H1 (cell line): ENCODE measurements around the gene RAB6D. TPM values are rescaled to one million over a fixed set of nuclear protein-coding genes. Genes with fewer than 3 reads are reported as not detected.

Source experiments
- CTCF ChIA-PET: fragments of 300-600 bp; sonication (Branson Sonifier 250); formaldehyde crosslinking; loops from one replicate; lab custom pipeline; 2021; ENCODE audit not compliant: partially characterized antibody; lab: Charles Lee
- POLR2A ChIA-PET: fragments of 300-600 bp; sonication (Branson Sonifier 250); formaldehyde crosslinking; loops from one replicate; lab custom pipeline; 2021; ENCODE audit warnings: inconsistent platforms; ENCODE audit not compliant: partially characterized antibody; lab: Charles Lee
- DNase-seq, 2 experiments: peaks; one replicate each; pipeline versions ENCODE4 v3.0.0 to v3.0.0-alpha.2; 2010 to 2022; ENCODE audit warnings: low spot score in 2 of 2, low read depth in 1 of 2, mixed read lengths in 1 of 2
- FAIRE-seq: peaks from 2 replicates; lab custom pipeline; 2011; peaks lifted over from hg19 to GRCh38; lab: Jason Lieb, UNC
- H2AFZ ChIP-seq: 2 replicates; pipeline ENCODE4 v1.8.1; 2012; ENCODE audit warnings: low read length, inconsistent platforms
- H2AK5ac ChIP-seq: 2 replicates; pipeline ENCODE4 v1.6.1; 2013; ENCODE audit warnings: low read depth, low read length
- H2BK120ac ChIP-seq: replicated peaks from 2 replicates; pipeline ENCODE3; 2013; ENCODE audit warnings: low read depth, low read length, inconsistent platforms
- H2BK12ac ChIP-seq: 2 replicates; pipeline ENCODE4 v1.6.1; 2013; ENCODE audit warnings: low read depth, low read length
- H2BK15ac ChIP-seq: 2 replicates; pipeline ENCODE4 v1.6.1; 2013; ENCODE audit warnings: low read length
- H2BK20ac ChIP-seq: 2 replicates; pipeline ENCODE4 v1.6.1; 2013; ENCODE audit warnings: low read length
- H2BK5ac ChIP-seq: 2 replicates; pipeline ENCODE4 v1.6.1; 2013; ENCODE audit warnings: low read depth, low read length
- H3K14ac ChIP-seq: 2 replicates; pipeline ENCODE4 v1.6.1; 2013; ENCODE audit warnings: inconsistent platforms; ENCODE audit not compliant: insufficient read length
- H3K18ac ChIP-seq: 2 replicates; pipeline ENCODE4 v1.6.1; 2013; ENCODE audit warnings: low read length; ENCODE audit errors: extremely low read depth
- H3K23ac ChIP-seq: 2 replicates; pipeline ENCODE4 v1.6.1; 2013; ENCODE audit warnings: inconsistent platforms; ENCODE audit not compliant: insufficient read length
- H3K23me2 ChIP-seq: 2 replicates; pipeline ENCODE4 v1.6.1; 2013; ENCODE audit warnings: low read depth, low read length
- H3K27ac ChIP-seq: 2 replicates; pipeline ENCODE4 v1.6.1; 2011; ENCODE audit warnings: low read depth, low read length, inconsistent platforms
- H3K27me3 ChIP-seq, 4 experiments: replicated peaks in 1 of 4; 1 replicate in 1 of 4; 2 replicates in 3 of 4; pipeline versions ENCODE4 v1.6.1 to v1.8.1; 2011 to 2013; ENCODE audit warnings: low read length in 3 of 4, mild to moderate bottlenecking in 3 of 4, inconsistent platforms in 2 of 4, mixed read lengths in 2 of 4, moderate library complexity in 1 of 4; ENCODE audit not compliant: control insufficient read depth in 3 of 4, insufficient read depth in 3 of 4; ENCODE audit errors: extremely low read depth in 1 of 4
- H3K36me3 ChIP-seq, 4 experiments: 2 replicates each; pipeline versions ENCODE4 v1.6.1 to v1.8.1; 2011 to 2013; ENCODE audit warnings: mild to moderate bottlenecking in 4 of 4, low read length in 3 of 4, moderate library complexity in 2 of 4, control low read depth in 1 of 4, inconsistent platforms in 1 of 4; ENCODE audit not compliant: insufficient read depth in 4 of 4, control insufficient read depth in 2 of 4
- H3K4ac ChIP-seq: replicated peaks from 2 replicates; pipeline ENCODE3; 2013; ENCODE audit warnings: low read length, low read depth, mixed read lengths, inconsistent platforms; ENCODE audit not compliant: insufficient read length
- H3K4me1 ChIP-seq, 4 experiments: replicated peaks in 1 of 4; 1 replicate in 1 of 4; 2 replicates in 3 of 4; pipeline versions ENCODE4 v1.6.1 to v1.8.1; 2011 to 2013; ENCODE audit warnings: low read length in 3 of 4, inconsistent platforms in 2 of 4, mixed read lengths in 1 of 4; ENCODE audit not compliant: insufficient read depth in 4 of 4, control insufficient read depth in 3 of 4
- H3K4me2 ChIP-seq, 2 experiments: 2 replicates each; pipeline versions ENCODE4 v1.6.1 to v1.8.1; 2011 to 2013; ENCODE audit warnings: low read depth in 2 of 2, low read length in 2 of 2, control low read depth in 1 of 2, inconsistent platforms in 1 of 2, mild to moderate bottlenecking in 1 of 2; ENCODE audit not compliant: insufficient read depth in 1 of 2
- H3K4me3 ChIP-seq, 4 experiments: fragments of 200-600, 300-600 bp in 1 of 4; sonication (generic), shearing (Covaris generic), sonication (Bioruptor Twin) in 1 of 4; 2 replicates each; pipeline versions ENCODE4 v1.5.1 to v1.8.1; 2011 to 2016; ENCODE audit warnings: low read length in 4 of 4, low read depth in 3 of 4, control low read depth in 2 of 4, inconsistent platforms in 2 of 4, mild to moderate bottlenecking in 2 of 4, mixed read lengths in 1 of 4, moderate library complexity in 1 of 4; ENCODE audit not compliant: insufficient read depth in 2 of 4; ENCODE audit errors: extremely low read depth in 1 of 4
- H3K56ac ChIP-seq: replicated peaks from 2 replicates; pipeline ENCODE3; 2013; ENCODE audit warnings: low read depth, mild to moderate bottlenecking, mixed read lengths, low read length, inconsistent platforms; ENCODE audit not compliant: insufficient read length
- H3K79me1 ChIP-seq: 2 replicates; pipeline ENCODE4 v1.6.1; 2013; ENCODE audit warnings: low read depth, low read length, control low read depth
- H3K79me2 ChIP-seq, 2 experiments: 2 replicates each; pipeline versions ENCODE4 v1.6.1 to v1.8.1; 2012 to 2013; ENCODE audit warnings: low read length in 2 of 2, mild to moderate bottlenecking in 2 of 2, inconsistent platforms in 1 of 2; ENCODE audit not compliant: insufficient read depth in 2 of 2, control insufficient read depth in 1 of 2
- H3K9ac ChIP-seq, 4 experiments: replicated peaks in 1 of 4; 1 replicate in 1 of 4; 2 replicates in 3 of 4; pipeline versions ENCODE4 v1.6.1 to v1.8.1; 2011 to 2013; ENCODE audit warnings: low read depth in 3 of 4, low read length in 3 of 4, control low read depth in 2 of 4, mild to moderate bottlenecking in 2 of 4, moderate library complexity in 2 of 4, inconsistent platforms in 1 of 4; ENCODE audit errors: extremely low read depth in 1 of 4
- H3K9me3 ChIP-seq, 2 experiments: 2 replicates each; pipeline versions ENCODE4 v1.6.1 to v1.8.1; 2012 to 2013; ENCODE audit warnings: mild to moderate bottlenecking in 2 of 2, moderate library complexity in 2 of 2, control low read depth in 1 of 2, inconsistent platforms in 1 of 2, low read depth in 1 of 2, low read length in 1 of 2, mixed read lengths in 1 of 2; ENCODE audit not compliant: insufficient read depth in 2 of 2
- H4K20me1 ChIP-seq, 2 experiments: replicated peaks in 1 of 2; 2 replicates each; pipeline versions ENCODE3 to v1.8.1; 2011 to 2013; ENCODE audit warnings: inconsistent platforms in 2 of 2, low read length in 2 of 2, mild to moderate bottlenecking in 1 of 2; ENCODE audit not compliant: insufficient read depth in 2 of 2, control insufficient read depth in 1 of 2
- H4K5ac ChIP-seq: 2 replicates; pipeline ENCODE4 v1.6.1; 2013; ENCODE audit warnings: low read length, low read depth, mixed read lengths, inconsistent platforms; ENCODE audit not compliant: insufficient read length
- H4K8ac ChIP-seq: 2 replicates; pipeline ENCODE4 v1.8.0; 2013; ENCODE audit warnings: mild to moderate bottlenecking, moderate library complexity, low read length, inconsistent platforms; ENCODE audit not compliant: insufficient read depth; ENCODE audit errors: extremely low read depth
- H4K91ac ChIP-seq: replicated peaks from 2 replicates; pipeline ENCODE3; 2013; ENCODE audit warnings: low read length, mixed read lengths, inconsistent platforms; ENCODE audit not compliant: insufficient read length
- CTCF ChIP-seq, 3 experiments: IDR thresholded peaks; 1 replicate in 2 of 3; 2 replicates in 1 of 3; pipeline versions ENCODE4 v1.5.1 to v1.6.1; 2011; ENCODE audit warnings: low read length in 3 of 3, mild to moderate bottlenecking in 3 of 3, inconsistent platforms in 2 of 3, low read depth in 1 of 3, moderate library complexity in 1 of 3; ENCODE audit not compliant: insufficient read depth in 1 of 3; ENCODE audit errors: control extremely low read depth in 1 of 3
- EZH2 ChIP-seq: fragments of 200-600 bp; sonication (generic); IDR thresholded peaks from 2 replicates; pipeline ENCODE4 v1.7.1; 2012; ENCODE audit warnings: low read depth, mild to moderate bottlenecking, moderate library complexity, low read length, inconsistent platforms; ENCODE audit not compliant: severe bottlenecking
- RAD21 ChIP-seq, 2 experiments: IDR thresholded peaks in 1 of 2; conservative IDR thresholded peaks in 1 of 2; 2 replicates each; pipeline ENCODE4 v1.6.1; 2011; ENCODE audit warnings: low read depth in 2 of 2, low read length in 2 of 2, improper control_type of control experiment in 1 of 2, inconsistent platforms in 1 of 2, mild to moderate bottlenecking in 1 of 2, moderate library complexity in 1 of 2
- WGBS, 2 experiments: shearing (Covaris generic) in 1 of 2; methylation state at CpG; one replicate each; pipeline versions ENCODE4 v1.1.6 to v1.1.7; 2013 to 2015; ENCODE audit warnings: low lambda C conversion rate in 2 of 2, mixed read lengths in 2 of 2, inconsistent platforms in 1 of 2, low coverage in 1 of 2, missing lambda C conversion rate in 1 of 2; ENCODE audit not compliant: insufficient replicate concordance in 2 of 2, insufficient coverage in 1 of 2, insufficient read length in 1 of 2; ENCODE audit errors: extremely low coverage in 1 of 2, missing lambda C conversion rate in 1 of 2; 5-methylcytosine and 5-hydroxymethylcytosine counted together
- polyA plus RNA-seq, 7 experiments: library from polyadenylated mRNA; depleted of rRNA in 3 of 7; stranded (reverse) in 5 of 7; unstranded in 2 of 7; fragments of >200 nt in 5 of 7; fragments of 200-250 nt in 2 of 7; gene quantifications; 1 replicate in 5 of 7; 2 replicates in 1 of 7; 4 replicates in 1 of 7; pipeline versions ENCODE4 v1.2.1 to v1.2.3, GENCODE V29; 2011 to 2013; ENCODE audit warnings: missing spikeins in 2 of 7, mixed read lengths in 2 of 7
- total RNA-seq: library from RNA; stranded (reverse); fragmentation: NEBNext Ultra II Directional; extraction: Animal tissue kit (Norgen Biotek cat#: 25700); gene quantifications from 2 replicates; pipeline ENCODE4 v1.2.1, GENCODE V29; 2021

Gene RAB6D
- total and polyA plus RNA-seq, 2 of the 8 experiments (the other 6 are each of a cell fraction or from before 2014, with no cell fraction given), result 0.05 to 0.22 TPM

GRCh38 chr2:131394147-131394931 lies 30.4 kb upstream of the RAB6D start:
- Histone ChIP-seq H3K9me3 (no peaks in the 10 kb centered on the region), H3K4me2 (peak overlapping the region; percentile 86 to 97), H2AFZ (peak overlapping the region; percentile 73; the same call in 1 of the 2 replicates), H3K23ac (no peak overlapping the region), H2BK5ac (no peak overlapping the region), H3K9ac (peak overlapping the region in 1 of 4 experiments; percentile 40; a peak in 2 of 7 replicates), H3K79me2 (no peaks in the 10 kb centered on the region), H2BK20ac (no peak overlapping the region), H4K91ac (no peak overlapping the region), H2BK120ac (no peak overlapping the region), H3K27ac (no peak overlapping the region), H3K23me2 (peaks cover 7% of the 10 kb centered on the region; the same call in 1 of the 2 replicates), H3K18ac (no peak overlapping the region; the same call in 1 of the 2 replicates), H3K27me3 (peaks cover 2 to 10% (median 6%) of the 10 kb centered on the region in 4 experiments; a peak in 6 of 7 replicates), H4K5ac (no peak overlapping the region), H2BK12ac (peak overlapping the region; percentile 39; the same call in 1 of the 2 replicates), H3K79me1 (no peaks in the 10 kb centered on the region), H3K4me1 (peaks cover 0 to 4% (median 0%) of the 10 kb centered on the region in 4 experiments; a peak in 1 of 7 replicates), H2AK5ac (no peak overlapping the region), H3K4ac (no peak overlapping the region), H3K56ac (no peak overlapping the region), H4K20me1 (no peaks in the 10 kb centered on the region), H3K14ac (no peak overlapping the region), H4K8ac (no peak overlapping the region; the same call in 1 of the 2 replicates), H2BK15ac (no peak overlapping the region), H3K4me3 (peak overlapping the region; percentile 52 to 70 (median 62)), H3K36me3 (no peaks in the 10 kb centered on the region)
- FAIRE-seq (no peak), DNase-seq (peak in 1 of 2 experiments; percentile 73)
- POLR2A ChIA-PET, result no interaction called here
- CTCF ChIA-PET, result interaction anchor here (1.7 to 2.5 kb wide), 3 partner anchors 19 to 240 kb away, joined by 4 to 9 read pairs (median 6); partner anchors contain the start of gene MZT2A
- 13% methylated on average over 39 of the region's 45 CpGs; no CpG with 5 or more reads in 1 of the 2 experiments for WGBS, 2 experiments
- TF ChIP-seq RAD21 (IDR thresholded peaks at IDR 0.05 in 1 of 2, conservative IDR thresholded peaks at IDR 0.05 in 1 of 2; ENCODE audit: low read depth in 2 of 2, low read length in 2 of 2), result peak; percentile 22 to 51; a peak in 2 of 4 replicates
- peak; percentile 28 for TF ChIP-seq EZH2
- TF ChIP-seq CTCF (IDR thresholded peaks at IDR 0.05; ENCODE audit: control extremely low read depth in 1 of 3, insufficient read depth in 1 of 3, low read depth in 1 of 3, low read length in 3 of 3), result peak in 2 of 3 experiments; percentile 15 to 27; a peak in 3 of 4 replicates
